Measurements from ENCODE around the gene MTHFD2L.

The MTHFD2L gene

DNA sequence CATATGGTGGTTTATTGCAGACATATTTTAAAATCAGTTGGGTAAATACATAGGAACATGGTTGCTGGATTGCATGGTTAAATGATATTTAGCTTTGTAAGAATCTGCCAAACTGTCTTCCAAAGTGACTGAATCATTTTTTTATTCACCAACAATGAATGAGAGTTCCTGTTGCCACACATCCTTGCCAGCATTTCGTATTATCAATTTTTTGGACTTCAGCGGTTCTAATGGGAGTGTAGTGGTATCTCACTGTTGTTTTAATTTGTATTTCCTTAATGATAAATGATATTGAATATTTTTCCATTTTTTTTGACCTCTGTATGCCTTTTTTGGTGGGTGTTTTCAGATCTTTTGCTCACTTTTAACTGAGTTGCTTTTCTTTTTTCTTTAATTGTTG, 1.4 kb upstream of the MTHFD2L start:
- no peak for DNase-seq (ENCODE audit: low spot score)
- in situ Hi-C loops (cut with MboI; ENCODE audit: low sequenced_read_pairs, unreplicated experiment): no loop called here
- TF ChIP-seq, protein P1, sequence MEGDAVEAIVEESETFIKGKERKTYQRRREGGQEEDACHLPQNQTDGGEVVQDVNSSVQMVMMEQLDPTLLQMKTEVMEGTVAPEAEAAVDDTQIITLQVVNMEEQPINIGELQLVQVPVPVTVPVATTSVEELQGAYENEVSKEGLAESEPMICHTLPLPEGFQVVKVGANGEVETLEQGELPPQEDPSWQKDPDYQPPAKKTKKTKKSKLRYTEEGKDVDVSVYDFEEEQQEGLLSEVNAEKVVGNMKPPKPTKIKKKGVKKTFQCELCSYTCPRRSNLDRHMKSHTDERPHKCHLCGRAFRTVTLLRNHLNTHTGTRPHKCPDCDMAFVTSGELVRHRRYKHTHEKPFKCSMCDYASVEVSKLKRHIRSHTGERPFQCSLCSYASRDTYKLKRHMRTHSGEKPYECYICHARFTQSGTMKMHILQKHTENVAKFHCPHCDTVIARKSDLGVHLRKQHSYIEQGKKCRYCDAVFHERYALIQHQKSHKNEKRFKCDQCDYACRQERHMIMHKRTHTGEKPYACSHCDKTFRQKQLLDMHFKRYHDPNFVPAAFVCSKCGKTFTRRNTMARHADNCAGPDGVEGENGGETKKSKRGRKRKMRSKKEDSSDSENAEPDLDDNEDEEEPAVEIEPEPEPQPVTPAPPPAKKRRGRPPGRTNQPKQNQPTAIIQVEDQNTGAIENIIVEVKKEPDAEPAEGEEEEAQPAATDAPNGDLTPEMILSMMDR (IDR thresholded peaks at IDR 0.05; ENCODE audit: borderline replicate concordance, control extremely low read depth, extremely low read depth, insufficient read depth, missing control alignments): no peak

DNA sequence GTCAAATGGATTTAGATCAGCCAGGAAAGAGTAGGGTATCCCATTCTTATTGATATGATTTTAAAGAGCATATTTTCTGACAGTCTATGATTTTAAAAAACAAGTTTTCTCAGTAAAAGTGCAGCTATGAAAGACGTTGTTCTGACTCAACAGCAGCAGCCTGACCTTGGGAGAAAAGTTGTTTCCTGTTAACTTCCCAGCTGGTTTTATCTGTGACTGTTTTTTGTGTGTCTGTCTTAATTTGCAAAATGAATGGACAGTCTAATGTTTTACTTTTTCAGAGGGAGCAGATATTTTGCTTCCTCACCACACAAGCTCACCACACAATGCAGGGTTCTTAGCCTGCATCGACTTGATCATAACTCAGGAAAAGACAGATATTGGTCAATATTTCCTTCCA, 764 bp upstream of the MTHFD2L start:
- DNase-seq (ENCODE audit: low spot score): no peak
- in situ Hi-C loops (cut with MboI; ENCODE audit: low sequenced_read_pairs, unreplicated experiment): no loop called here
- TF ChIP-seq, protein P1 (IDR thresholded peaks at IDR 0.05; ENCODE audit: borderline replicate concordance, control extremely low read depth, extremely low read depth, insufficient read depth, missing control alignments): no peak

DNA sequence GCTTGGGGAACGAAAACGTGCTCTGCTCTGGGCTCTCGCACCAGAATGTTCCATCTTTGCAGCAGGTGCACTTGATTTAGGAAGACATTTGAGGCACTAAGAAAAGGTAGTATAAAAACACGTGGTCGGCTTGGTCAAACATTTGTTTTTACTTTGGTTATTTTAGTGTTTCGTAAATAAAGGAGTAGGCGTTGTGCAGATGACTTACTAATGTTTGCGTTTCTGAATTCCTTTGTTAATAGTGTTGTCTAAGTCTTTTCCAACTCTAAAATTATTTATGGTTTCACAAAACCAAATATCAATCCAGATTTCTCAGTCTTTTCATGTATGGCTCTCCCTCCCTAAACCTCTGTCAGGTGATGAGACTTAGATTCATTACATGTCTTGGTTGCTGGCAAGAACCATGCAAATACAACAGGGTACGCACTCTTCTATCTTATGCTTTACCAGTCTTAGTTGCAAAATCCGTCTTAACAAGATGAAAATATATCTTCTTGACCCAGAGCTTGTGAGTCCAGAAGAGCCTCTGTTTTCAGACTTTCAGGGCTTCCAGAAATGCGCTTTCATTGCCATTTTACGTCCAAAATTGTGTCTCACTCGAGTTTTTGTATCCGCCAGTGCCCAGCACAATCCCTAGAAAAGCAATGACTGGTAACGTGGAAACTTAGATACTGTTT, 686 bp downstream of the MTHFD2L start:
- in situ Hi-C loops (cut with MboI; ENCODE audit: low sequenced_read_pairs, unreplicated experiment): no loop called here
- DNase-seq (ENCODE audit: low spot score): no peak
- TF ChIP-seq, protein P1 (IDR thresholded peaks at IDR 0.05; ENCODE audit: borderline replicate concordance, control extremely low read depth, extremely low read depth, insufficient read depth, missing control alignments): no peak

DNA sequence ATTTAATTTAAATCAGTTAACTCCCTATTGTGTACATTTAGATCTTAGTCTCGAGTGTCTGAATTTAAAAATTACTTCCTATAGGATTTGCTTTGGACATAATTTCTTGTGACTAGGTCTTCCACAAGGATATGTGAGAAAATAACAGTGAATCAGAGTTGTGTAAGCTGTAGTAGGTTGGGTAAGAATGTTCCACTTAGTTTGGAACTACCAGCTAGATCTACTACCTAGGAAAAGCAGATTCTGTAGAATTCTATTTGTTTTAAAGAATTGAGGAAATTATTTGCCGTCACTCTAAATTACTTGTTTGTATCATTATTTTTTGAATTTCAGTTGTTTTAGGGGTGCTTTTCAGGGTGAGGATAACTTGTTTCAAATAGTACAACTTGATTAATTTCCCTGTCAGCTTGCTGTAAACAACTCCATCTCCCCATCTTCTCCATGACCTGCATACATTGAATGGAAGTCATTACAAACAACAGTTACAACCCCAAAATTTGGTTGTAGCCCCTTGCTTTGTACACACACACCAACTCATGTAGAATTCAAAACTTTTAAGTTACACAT, 1.3 kb downstream of the MTHFD2L start:
- no peak for DNase-seq (ENCODE audit: low spot score)
- TF ChIP-seq, protein P1 (IDR thresholded peaks at IDR 0.05; ENCODE audit: borderline replicate concordance, control extremely low read depth, extremely low read depth, insufficient read depth, missing control alignments): no peak
- in situ Hi-C loops (cut with MboI; ENCODE audit: low sequenced_read_pairs, unreplicated experiment): no loop called here

DNA sequence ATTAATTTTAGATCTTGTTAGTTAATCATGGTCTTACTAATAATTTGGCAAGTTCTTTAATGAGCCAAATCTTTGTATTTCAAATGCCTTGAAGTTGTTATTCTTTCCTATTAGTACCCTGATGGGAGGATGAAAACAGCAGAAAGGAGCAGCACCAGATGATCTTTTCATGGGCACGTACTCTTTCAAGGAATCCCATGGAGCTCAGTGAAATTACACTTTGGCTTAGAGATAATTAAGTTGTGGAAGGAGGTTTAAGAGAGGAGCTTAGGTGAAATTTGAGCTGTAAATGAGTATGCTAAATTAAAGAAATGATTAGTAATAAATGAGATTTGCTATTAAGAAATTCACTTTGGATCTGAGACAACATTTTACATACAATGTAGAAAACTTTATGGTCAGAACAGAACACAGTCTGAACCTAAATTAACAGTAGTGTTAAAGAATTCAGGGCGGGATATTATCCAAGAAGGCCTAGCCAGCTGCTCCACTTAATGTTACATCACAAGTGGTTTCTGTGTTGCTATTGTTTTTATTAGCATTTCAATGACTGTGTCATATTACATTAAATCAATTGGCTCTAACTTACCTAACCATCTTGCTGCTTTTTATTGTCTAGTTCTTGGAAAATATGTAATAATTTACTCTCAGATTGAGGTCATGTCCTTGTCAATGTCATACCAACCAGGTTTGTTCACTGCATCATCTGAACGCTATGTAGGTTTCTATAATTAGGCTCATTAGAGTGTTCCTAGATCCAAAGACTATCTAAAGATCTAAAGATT, 3.9 kb downstream of the MTHFD2L start:
- DNase-seq (ENCODE audit: low spot score): no peak
- in situ Hi-C loops (cut with MboI; ENCODE audit: low sequenced_read_pairs, unreplicated experiment): no loop called here
- TF ChIP-seq, protein P1 (IDR thresholded peaks at IDR 0.05; ENCODE audit: borderline replicate concordance, control extremely low read depth, extremely low read depth, insufficient read depth, missing control alignments): no peak

DNA sequence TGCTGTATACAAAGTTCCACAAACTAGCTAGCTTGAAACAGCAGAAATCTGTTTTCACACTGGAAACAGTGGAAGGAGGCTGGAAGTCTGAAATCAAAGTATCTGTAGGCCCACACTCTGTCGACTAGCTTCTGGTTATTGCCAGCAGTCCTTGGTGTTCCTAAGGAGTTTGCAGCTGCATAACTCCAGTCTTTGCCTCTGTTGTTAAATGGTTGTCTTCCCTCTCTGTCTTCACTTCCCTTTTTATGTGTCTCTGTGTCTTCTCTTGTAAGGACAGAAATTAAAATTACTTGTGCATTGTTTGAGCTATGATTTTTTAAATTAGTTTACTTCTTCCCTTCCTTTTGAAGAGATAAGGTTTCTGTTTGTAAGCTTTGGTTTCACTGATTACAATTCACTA, 8.2 kb downstream of the MTHFD2L start:
- in situ Hi-C loops (cut with MboI; ENCODE audit: low sequenced_read_pairs, unreplicated experiment): no loop called here
- DNase-seq (ENCODE audit: low spot score): no peak
- TF ChIP-seq, protein P1 (IDR thresholded peaks at IDR 0.05; ENCODE audit: borderline replicate concordance, control extremely low read depth, extremely low read depth, insufficient read depth, missing control alignments): no peak

All from GM13976 (cell line).